Measurements from ENCODE around the gene MAN2B2.
"Not testable (repeated sequence)": the region's sequence is repeated elsewhere in the genome, so short reads cannot be mapped to it uniquely, and the experiment has no call there.

The MAN2B2 gene

DNA sequence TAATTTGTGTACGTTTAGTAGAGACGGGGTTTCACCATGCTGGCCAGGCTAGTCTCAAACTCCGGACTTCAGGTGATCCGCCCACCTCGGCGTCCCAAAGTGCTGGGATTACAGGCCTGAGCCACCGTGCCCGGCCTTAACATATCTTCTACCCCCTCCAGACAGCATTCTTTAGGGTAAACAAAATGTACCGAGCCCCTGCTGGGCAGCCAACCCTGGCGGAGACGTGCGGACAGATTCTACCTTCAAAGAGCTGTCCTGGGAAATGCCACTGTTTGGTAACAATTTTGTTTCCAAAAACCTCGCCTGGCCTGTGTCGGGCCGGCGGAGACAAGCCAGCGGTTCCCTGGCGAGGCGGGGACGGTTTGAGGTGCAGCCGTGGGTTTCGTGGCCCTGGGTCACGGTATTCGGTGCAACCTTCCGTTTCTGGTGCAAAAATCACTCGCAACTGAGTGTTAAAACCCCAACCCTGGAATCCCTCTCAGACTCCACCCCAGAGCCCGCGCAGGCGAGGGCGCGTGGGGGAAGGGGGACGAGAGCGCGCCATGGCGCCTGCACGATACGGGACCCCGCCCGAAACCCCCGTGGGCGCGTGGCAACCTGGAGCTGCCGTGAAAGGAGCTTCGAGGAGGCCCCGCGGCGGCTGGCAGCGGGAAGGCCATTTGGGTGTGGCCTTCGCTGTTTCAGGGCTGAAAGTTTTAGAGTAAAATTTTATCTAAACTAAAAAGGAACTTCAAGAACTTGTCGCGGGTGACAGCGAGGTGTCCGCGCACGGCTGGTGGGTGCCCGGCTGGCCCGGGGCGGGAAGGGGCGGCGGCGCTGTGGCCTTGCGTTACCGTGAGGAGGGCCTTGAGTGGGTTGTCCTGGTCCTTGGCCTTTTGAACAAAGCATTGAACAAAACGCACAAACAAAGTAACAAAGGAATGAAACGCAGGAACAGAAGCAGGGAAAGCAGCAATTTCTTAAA, 82.5 kb downstream of the MAN2B2 start:
- Histone ChIP-seq H3K9ac (ENCODE audit: low read depth, low read length) (no peak overlapping the region), H3K9me3 (ENCODE audit: control insufficient read depth, insufficient read depth, low read length) (no peaks in the 10 kb centered on the region), H3K4me1 (ENCODE audit: insufficient read depth, low read length) (0 out of 2 replicates have a peak, but pooled peaks cover 6% of the 10 kb centered on the region), H3K36me3 (ENCODE audit: insufficient read depth, low read length) (no peaks in the 10 kb centered on the region; the same call in 1 of the 2 replicates)

DNA sequence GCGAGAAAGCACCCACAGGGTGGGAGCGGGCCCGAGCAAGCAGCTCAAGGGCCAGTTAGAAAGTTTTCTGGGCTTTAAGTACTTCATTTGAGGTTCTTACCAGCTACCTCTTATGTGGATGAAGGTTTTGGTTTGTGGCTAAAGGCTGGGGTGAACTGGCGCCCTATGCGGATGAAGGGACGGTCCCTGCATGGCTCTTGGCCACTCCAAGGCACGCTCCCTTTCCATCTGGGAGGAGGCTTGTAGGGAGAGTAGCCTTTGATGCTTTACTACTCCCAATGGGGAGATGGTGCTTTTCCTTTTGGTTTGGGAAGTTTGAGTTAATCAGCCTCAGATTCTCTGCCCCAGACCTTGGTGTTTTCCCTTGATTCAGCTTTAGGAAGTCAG, 83.2 kb downstream of the MAN2B2 start:
- no peaks in the 10 kb centered on the region for H3K9me3 ChIP-seq (ENCODE audit: control insufficient read depth, insufficient read depth, low read length)
- H3K4me1 ChIP-seq (ENCODE audit: insufficient read depth, low read length), result 0 out of 2 replicates have a peak, but pooled peaks cover 6% of the 10 kb centered on the region
- no peaks in the 10 kb centered on the region; the same call in 1 of the 2 replicates for H3K36me3 ChIP-seq (ENCODE audit: insufficient read depth, low read length)
- peak overlapping the region; percentile 44; the same call in 1 of the 2 replicates for H3K9ac ChIP-seq (ENCODE audit: low read depth, low read length)

DNA sequence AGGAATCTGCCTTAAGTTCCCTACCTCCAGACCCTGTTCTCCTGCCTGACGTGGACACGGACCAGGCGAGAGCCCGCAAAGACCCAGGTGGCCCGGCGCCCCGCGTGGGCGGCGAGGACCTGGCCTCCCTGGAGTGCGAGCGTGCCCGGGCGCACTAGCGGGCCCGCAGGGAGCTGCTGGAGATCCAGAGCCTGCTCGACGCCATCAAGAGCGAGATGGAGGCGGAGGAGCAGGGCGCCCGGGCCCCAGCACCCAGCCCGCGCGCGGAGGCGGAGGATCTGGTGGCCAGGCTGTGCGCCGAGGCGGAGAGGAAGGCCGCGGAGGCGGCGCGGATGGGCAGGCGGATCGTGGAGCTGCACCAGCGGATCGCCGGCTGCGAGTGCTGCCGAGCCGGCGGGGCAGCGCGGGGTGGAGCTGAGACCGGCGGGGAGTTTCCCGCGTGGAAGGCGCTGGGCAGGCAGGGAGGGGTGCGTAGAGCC, 83.6 kb downstream of the MAN2B2 start:
- Histone ChIP-seq H3K9ac (ENCODE audit: low read depth, low read length) (peak overlapping the region; percentile 44; the same call in 1 of the 2 replicates), H3K36me3 (ENCODE audit: insufficient read depth, low read length) (no peaks in the 10 kb centered on the region; the same call in 1 of the 2 replicates), H3K9me3 (ENCODE audit: control insufficient read depth, insufficient read depth, low read length) (no peaks in the 10 kb centered on the region), H3K4me1 (ENCODE audit: insufficient read depth, low read length) (0 out of 2 replicates have a peak, but pooled peaks cover 6% of the 10 kb centered on the region)

DNA sequence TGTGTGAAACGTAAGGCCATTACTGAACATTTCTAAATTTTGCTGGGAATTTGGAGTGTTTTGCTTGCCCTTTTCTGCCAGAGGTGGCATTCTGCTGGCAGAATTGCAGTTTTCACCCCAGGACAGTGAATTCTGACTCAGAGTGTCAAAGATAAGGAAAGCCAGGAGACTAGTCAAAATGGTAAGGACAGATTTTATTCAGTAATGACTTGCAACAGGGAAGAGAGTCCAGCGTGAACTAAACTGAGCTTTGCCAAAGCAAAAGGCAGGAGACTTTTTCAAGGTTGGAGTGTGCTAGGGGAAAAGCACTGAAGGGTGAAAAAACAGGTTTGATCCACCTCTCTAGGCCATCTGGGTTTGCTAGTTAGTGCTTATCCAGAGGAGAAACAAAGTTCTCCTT, 84.9 kb downstream of the MAN2B2 start:
- Histone ChIP-seq H3K4me1 (ENCODE audit: insufficient read depth, low read length) (0 out of 2 replicates have a peak, but pooled peaks cover 6% of the 10 kb centered on the region), H3K9ac (ENCODE audit: low read depth, low read length) (no peak overlapping the region), H3K36me3 (ENCODE audit: insufficient read depth, low read length) (no peaks in the 10 kb centered on the region; the same call in 1 of the 2 replicates), H3K9me3 (ENCODE audit: control insufficient read depth, insufficient read depth, low read length) (no peaks in the 10 kb centered on the region)

- 0 out of 2 replicates have a peak, but pooled peaks cover 6% of the 10 kb centered on the region for H3K4me1 ChIP-seq (ENCODE audit: insufficient read depth, low read length)
- H3K9ac ChIP-seq (ENCODE audit: low read depth, low read length), result no peak overlapping the region
These were observed 85.4 kb downstream of the MAN2B2 start for GRCh38 chr4:6660430-6660829.

DNA sequence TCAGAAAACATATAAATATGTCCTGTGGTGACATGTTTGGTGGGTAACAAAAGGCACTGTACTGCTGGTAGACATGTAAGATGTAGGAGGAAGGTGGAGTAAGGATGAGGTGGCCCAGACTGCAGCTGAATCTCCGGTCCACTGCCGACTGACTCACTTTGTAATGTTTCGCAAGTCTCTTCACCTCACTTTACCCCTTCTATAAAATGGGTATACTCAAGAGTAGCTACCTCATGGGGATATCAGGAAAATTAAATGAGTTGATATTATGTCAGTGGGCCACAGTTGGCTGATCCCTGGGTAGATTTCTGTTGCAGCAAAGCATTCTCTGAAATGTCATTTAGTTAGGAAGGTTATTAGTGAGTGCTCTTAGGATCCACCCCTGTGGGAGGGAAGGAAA, 87.6 kb downstream of the MAN2B2 start:
- H3K36me3 ChIP-seq (ENCODE audit: insufficient read depth, low read length), result no peaks in the 10 kb centered on the region; the same call in 1 of the 2 replicates
- no peaks in the 10 kb centered on the region for H3K9me3 ChIP-seq (ENCODE audit: control insufficient read depth, insufficient read depth, low read length)
- H3K4me1 ChIP-seq (ENCODE audit: insufficient read depth, low read length), result 0 out of 2 replicates have a peak, but pooled peaks cover 6% of the 10 kb centered on the region
- H3K9ac ChIP-seq (ENCODE audit: low read depth, low read length), result no peak overlapping the region

More at GRCh38 chr4:6660430-6660829, 85.4 kb downstream of the MAN2B2 start:
- no peaks in the 10 kb centered on the region for H3K9me3 ChIP-seq (ENCODE audit: control insufficient read depth, insufficient read depth, low read length)
- no peaks in the 10 kb centered on the region; the same call in 1 of the 2 replicates for H3K36me3 ChIP-seq (ENCODE audit: insufficient read depth, low read length)

DNA sequence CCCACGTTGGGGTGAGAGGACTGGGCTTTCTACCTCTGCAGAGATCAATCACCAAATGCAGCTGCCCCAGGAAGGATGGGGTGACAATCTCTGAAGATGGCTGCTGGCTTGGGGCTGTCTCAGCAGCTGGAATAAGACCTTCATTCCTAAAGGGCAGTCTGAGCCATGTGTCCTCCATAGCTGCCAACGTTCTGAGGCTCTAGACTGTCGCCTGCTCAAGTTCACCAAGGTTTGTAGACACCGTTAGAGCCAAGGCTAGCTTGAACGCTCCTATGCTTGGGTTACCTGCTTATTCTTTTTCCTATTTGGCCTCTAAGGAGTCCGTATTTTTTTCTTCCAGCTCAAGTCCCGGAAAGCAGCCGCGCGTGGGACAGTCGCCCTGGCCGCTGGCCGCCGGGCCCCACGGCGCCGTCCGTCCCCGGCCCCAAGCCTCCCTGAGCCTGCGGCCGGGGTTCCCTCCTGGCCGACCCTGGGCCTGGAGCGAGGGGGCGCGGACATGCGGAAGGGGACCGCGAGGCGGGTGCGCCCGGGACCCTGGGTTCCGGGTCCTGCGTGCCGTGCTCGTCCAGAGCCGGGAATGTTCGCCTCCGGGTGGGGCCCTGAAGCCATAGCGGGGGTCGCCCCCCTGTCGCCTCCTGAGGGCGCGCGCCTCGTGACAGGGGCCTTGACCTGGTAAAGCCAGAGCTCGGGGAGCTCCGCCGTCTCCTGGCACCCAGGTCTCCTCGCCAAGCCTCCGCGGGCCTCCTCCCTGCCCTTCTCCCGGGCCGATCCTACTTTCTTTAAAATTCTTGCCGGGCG, 88.8 kb downstream of the MAN2B2 start:
- Histone ChIP-seq H3K9ac (ENCODE audit: low read depth, low read length) (no peak overlapping the region), H3K4me1 (ENCODE audit: insufficient read depth, low read length) (no peaks in the 10 kb centered on the region), H3K36me3 (ENCODE audit: insufficient read depth, low read length) (no peaks in the 10 kb centered on the region; the same call in 1 of the 2 replicates)

DNA sequence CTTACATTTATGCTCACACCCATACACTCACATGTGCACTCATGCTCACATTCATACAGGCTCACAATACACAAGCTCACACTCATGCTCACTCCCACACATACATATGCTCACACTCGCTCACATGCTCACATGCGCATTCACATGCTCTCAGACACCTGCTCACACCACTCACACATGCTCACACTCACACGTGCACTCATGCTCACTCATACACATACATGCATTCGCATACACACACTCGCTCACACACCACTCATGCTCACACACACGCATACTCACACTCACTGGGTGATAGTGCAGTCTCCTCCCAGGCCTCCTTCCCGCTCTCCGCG, 90.3 kb downstream of the MAN2B2 start:
- Histone ChIP-seq H3K36me3 (ENCODE audit: insufficient read depth, low read length) (no peaks in the 10 kb centered on the region; the same call in 1 of the 2 replicates), H3K9ac (ENCODE audit: low read depth, low read length) (no peak overlapping the region), H3K9me3 (ENCODE audit: control insufficient read depth, insufficient read depth, low read length) (no peaks in the 10 kb centered on the region), H3K4me1 (ENCODE audit: insufficient read depth, low read length) (no peaks in the 10 kb centered on the region)

More for the DNA sequence above, 88.8 kb downstream of the MAN2B2 start:
- H3K9me3 ChIP-seq (ENCODE audit: control insufficient read depth, insufficient read depth, low read length), result no peaks in the 10 kb centered on the region

DNA sequence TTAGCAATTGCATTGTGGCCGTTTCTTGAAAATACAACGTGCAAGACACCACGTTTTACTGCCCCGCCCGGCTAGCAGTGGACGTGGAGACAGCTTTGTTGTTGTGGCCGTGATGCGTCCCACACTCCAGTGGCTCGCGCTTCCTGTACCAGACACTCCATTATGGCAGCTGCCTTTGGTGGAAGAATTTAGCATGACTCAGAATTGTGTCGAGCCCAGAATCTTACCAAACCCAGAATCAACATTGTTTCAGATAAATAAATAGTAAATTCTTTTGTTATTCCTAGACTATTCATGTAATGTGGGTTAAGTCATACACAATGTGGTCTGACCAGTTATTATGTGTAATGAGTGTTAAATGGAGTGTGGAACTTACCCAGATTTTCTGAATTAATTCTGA, 93.4 kb downstream of the MAN2B2 start:
- Histone ChIP-seq H3K9me3 (ENCODE audit: control insufficient read depth, insufficient read depth, low read length) (no peaks in the 10 kb centered on the region; the same call in 1 of the 2 replicates), H3K36me3 (ENCODE audit: insufficient read depth, low read length) (no peaks in the 10 kb centered on the region), H3K9ac (ENCODE audit: low read depth, low read length) (no peak overlapping the region), H3K4me1 (ENCODE audit: insufficient read depth, low read length) (no peaks in the 10 kb centered on the region)

DNA sequence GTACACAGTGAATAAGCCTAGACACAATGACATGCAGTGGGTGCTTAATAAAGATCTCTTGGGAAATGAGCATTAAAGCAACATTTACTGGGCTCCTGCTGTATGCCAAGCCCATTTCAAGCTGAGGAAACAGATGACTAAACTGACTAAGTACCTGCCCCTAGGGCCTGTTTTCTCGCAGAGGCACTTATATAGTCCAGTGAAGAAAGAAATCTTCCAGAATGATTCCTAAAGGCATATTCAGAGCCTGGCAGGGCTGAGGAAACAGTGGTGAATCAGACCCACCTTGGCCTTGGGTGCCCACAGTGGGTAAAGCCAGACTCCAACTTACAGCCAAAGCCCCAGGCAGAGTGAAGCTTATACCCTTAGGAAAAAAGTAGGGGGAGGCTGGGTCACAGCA, 96.7 kb downstream of the MAN2B2 start:
- no peak overlapping the region for H3K9ac ChIP-seq (ENCODE audit: low read depth, low read length)
- peaks cover 15% of the 10 kb centered on the region for H3K4me1 ChIP-seq (ENCODE audit: insufficient read depth, low read length)
- H3K36me3 ChIP-seq (ENCODE audit: insufficient read depth, low read length), result peaks cover 12% of the 10 kb centered on the region
- H3K9me3 ChIP-seq (ENCODE audit: control insufficient read depth, insufficient read depth, low read length), result no peaks in the 10 kb centered on the region; the same call in 1 of the 2 replicates

GRCh38 chr4:6672131-6672530, 97.1 kb downstream of the MAN2B2 start:
- Histone ChIP-seq H3K9ac (ENCODE audit: low read depth, low read length) (no peak overlapping the region), H3K36me3 (ENCODE audit: insufficient read depth, low read length) (peaks cover 15% of the 10 kb centered on the region), H3K4me1 (ENCODE audit: insufficient read depth, low read length) (peaks cover 15% of the 10 kb centered on the region), H3K9me3 (ENCODE audit: control insufficient read depth, insufficient read depth, low read length) (no peaks in the 10 kb centered on the region; the same call in 1 of the 2 replicates)

- H3K9ac ChIP-seq (ENCODE audit: low read depth, low read length); H3K9me3 ChIP-seq (ENCODE audit: control insufficient read depth, insufficient read depth, low read length): not testable (repeated sequence)
- peaks cover 20% of the 10 kb centered on the region for H3K36me3 ChIP-seq (ENCODE audit: insufficient read depth, low read length)
- peaks cover 15% of the 10 kb centered on the region for H3K4me1 ChIP-seq (ENCODE audit: insufficient read depth, low read length)
These were observed 97.7 kb downstream of the MAN2B2 start for GRCh38 chr4:6672541-6673190.

Data from ES-I3 (cell line).